Glutamatergic neuron (in vitro differentiated cells): ENCODE results near the gene IHH. TPM values are rescaled to one million over a fixed set of nuclear protein-coding genes. Genes with fewer than 3 reads are reported as not detected.

Experiments
- DNase-seq: peaks from one replicate; pipeline ENCODE4 v3.0.0; 2022
- H3K27ac Mint-ChIP-seq: one replicate; pipeline ENCODE4 v1.8.0; 2020; ENCODE audit warnings: mild to moderate bottlenecking, mixed read lengths, inconsistent platforms; ENCODE audit not compliant: unreplicated experiment
- H3K27me3 Mint-ChIP-seq: one replicate; pipeline ENCODE4 v1.8.0; 2020; ENCODE audit warnings: mild to moderate bottlenecking, moderate library complexity, mixed read lengths, inconsistent platforms; ENCODE audit not compliant: unreplicated experiment
- H3K36me3 Mint-ChIP-seq: one replicate; pipeline ENCODE4 v1.8.0; 2020; ENCODE audit warnings: mild to moderate bottlenecking, mixed read lengths, inconsistent platforms; ENCODE audit not compliant: unreplicated experiment
- H3K4me1 Mint-ChIP-seq: one replicate; pipeline ENCODE4 v1.8.0; 2020; ENCODE audit warnings: mild to moderate bottlenecking, low read depth, mixed read lengths, inconsistent platforms; ENCODE audit not compliant: unreplicated experiment
- H3K4me3 Mint-ChIP-seq: one replicate; pipeline ENCODE4 v1.8.0; 2020; ENCODE audit warnings: mild to moderate bottlenecking, mixed read lengths, inconsistent platforms; ENCODE audit not compliant: unreplicated experiment
- H3K9me3 Mint-ChIP-seq: one replicate; pipeline ENCODE4 v1.8.0; 2020; ENCODE audit warnings: mild to moderate bottlenecking, moderate library complexity, mixed read lengths, inconsistent platforms; ENCODE audit not compliant: unreplicated experiment
- CTCF ChIP-seq: fragments of 200-600 bp; sonication (generic); IDR thresholded peaks from one replicate; pipeline ENCODE4 v1.5.0; 2021; ENCODE audit not compliant: partially characterized antibody, unreplicated experiment
- total RNA-seq: library from RNA; stranded (reverse); fragmentation: NEBNext Ultra II Directional; extraction: Animal tissue kit (Norgen Biotek cat#: 25700); gene quantifications from one replicate; pipeline ENCODE4 v1.2.1, GENCODE V29; 2021; ENCODE audit not compliant: unreplicated experiment

The IHH gene
- total RNA-seq, 1 donor from 2014 or later, result not detected

- H3K27me3 Mint-ChIP-seq, result peaks cover 27% of the 10 kb centered on the region
- peaks cover 1% of the 10 kb centered on the region for H3K9me3 Mint-ChIP-seq
- H3K4me1 Mint-ChIP-seq, result no peaks in the 10 kb centered on the region
- no peaks in the 10 kb centered on the region for H3K36me3 Mint-ChIP-seq
- peak; percentile 31 for DNase-seq
- no peak overlapping the region for H3K27ac Mint-ChIP-seq
- no peak overlapping the region for H3K4me3 Mint-ChIP-seq
- no peak for TF ChIP-seq CTCF
Observed at GRCh38 chr2:219058541-219059374, 2.0 kb downstream of the IHH start.

GRCh38 chr2:219057709-219058540, 2.8 kb downstream of the IHH start:
- no peaks in the 10 kb centered on the region for H3K36me3 Mint-ChIP-seq
- no peak overlapping the region for H3K27ac Mint-ChIP-seq
- H3K9me3 Mint-ChIP-seq, result peaks cover 1% of the 10 kb centered on the region
- H3K4me3 Mint-ChIP-seq, result no peak overlapping the region
- H3K27me3 Mint-ChIP-seq, result peaks cover 25% of the 10 kb centered on the region
- peak; percentile 80 for TF ChIP-seq CTCF
- no peaks in the 10 kb centered on the region for H3K4me1 Mint-ChIP-seq
- peak; percentile 88 for DNase-seq

- DNase-seq, result peak; percentile 40
- peaks cover 1% of the 10 kb centered on the region for H3K9me3 Mint-ChIP-seq
- H3K4me3 Mint-ChIP-seq, result no peak overlapping the region
- H3K36me3 Mint-ChIP-seq, result no peaks in the 10 kb centered on the region
- peaks cover 20% of the 10 kb centered on the region for H3K27me3 Mint-ChIP-seq
- no peak overlapping the region for H3K27ac Mint-ChIP-seq
- no peaks in the 10 kb centered on the region for H3K4me1 Mint-ChIP-seq
- TF ChIP-seq CTCF, result no peak
Observed at GRCh38 chr2:219056896-219057708, 3.6 kb downstream of the IHH start.

- H3K36me3 Mint-ChIP-seq, result no peaks in the 10 kb centered on the region
- DNase-seq, result no peak
- H3K27ac Mint-ChIP-seq, result no peak overlapping the region
- H3K4me3 Mint-ChIP-seq, result no peak overlapping the region
- TF ChIP-seq CTCF, result no peak
- no peaks in the 10 kb centered on the region for H3K4me1 Mint-ChIP-seq
- peaks cover 1% of the 10 kb centered on the region for H3K9me3 Mint-ChIP-seq
- peaks cover 14% of the 10 kb centered on the region for H3K27me3 Mint-ChIP-seq
Observed at GRCh38 chr2:219056176-219056895, 4.4 kb downstream of the IHH start.
